ENCODE measurements around the gene RPS18. TPM values are rescaled to one million over a fixed set of nuclear protein-coding genes. Genes with fewer than 3 reads are reported as not detected.
A peak's percentile ranks its signal among the peaks of the same experiment; 100 is the strongest.

Gene RPS18
- total RNA-seq, 1 experiment from 2014 or later: 2,442 TPM

- intact Hi-C loops (cut with micrococcal nuclease; ENCODE audit: unreplicated experiment): no loop called here
- H3K79me2 ChIP-seq (ENCODE audit: low read depth): peaks cover 31% of the 10 kb centered on the region
- ChIA-PET POLR2A (ENCODE audit: unreplicated experiment) (no interaction called here), CTCF (no interaction called here)
- H3K27me3 ChIP-seq (ENCODE audit: insufficient read depth, low read depth): no peaks in the 10 kb centered on the region
- no peak overlapping the region for H3K27ac ChIP-seq
- no peak overlapping the region for H3K4me3 ChIP-seq
- peaks cover 15% of the 10 kb centered on the region for H3K4me1 ChIP-seq (replicated peaks; ENCODE audit: insufficient read depth)
- TF ChIP-seq EZH2 (IDR thresholded peaks at IDR 0.05; ENCODE audit: low read depth): no peak
- no peak overlapping the region for H2AFZ ChIP-seq
- H3K4me2 ChIP-seq: no peak overlapping the region
- BruUV-seq (replicated peaks): no TSS peak
- peaks cover 29% of the 10 kb centered on the region for H3F3A ChIP-seq (ENCODE audit: insufficient read depth, low read depth)
- H3K9me2 ChIP-seq (ENCODE audit: insufficient read depth): no peaks in the 10 kb centered on the region
- H4K20me1 ChIP-seq (ENCODE audit: insufficient read depth): no peaks in the 10 kb centered on the region; the same call in 1 of the 2 replicates
- no peaks in the 10 kb centered on the region for H3K9me3 ChIP-seq (ENCODE audit: insufficient read depth, low read depth)
- H3K36me3 ChIP-seq (ENCODE audit: low read depth): peaks cover 4% of the 10 kb centered on the region
- DNase-seq: no peak
These were observed 33.2 kb downstream of the RPS18 start for GRCh38 chr6:33305052-33305451.

DNA sequence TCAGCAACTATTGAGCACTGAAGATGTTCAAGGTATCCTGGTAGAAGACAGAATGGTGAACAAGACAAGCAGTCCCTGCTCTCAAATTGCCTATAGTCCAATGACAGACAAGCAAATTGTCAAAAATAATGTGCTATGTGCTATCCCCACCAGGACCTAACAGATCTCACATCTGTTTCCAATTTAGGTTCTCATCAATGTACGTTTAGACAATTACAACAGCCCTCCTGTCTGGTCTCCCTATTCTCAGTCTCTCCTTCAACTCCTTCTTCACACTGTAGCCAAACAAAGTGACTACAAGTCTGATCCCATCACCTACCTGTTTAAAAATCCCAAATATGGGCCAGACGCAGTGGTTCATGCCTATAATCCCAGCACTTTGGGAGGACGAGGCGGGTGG, 34.5 kb downstream of the RPS18 start:
- ChIA-PET POLR2A (ENCODE audit: unreplicated experiment) (no interaction called here), CTCF (no interaction called here)
- Histone ChIP-seq H3K27me3 (ENCODE audit: insufficient read depth, low read depth) (no peaks in the 10 kb centered on the region), H3K27ac (no peak overlapping the region), H3K4me3 (no peak overlapping the region), H3K4me1 (replicated peaks; ENCODE audit: insufficient read depth) (peaks cover 5% of the 10 kb centered on the region; the same call in 1 of the 2 replicates), H3K4me2 (no peak overlapping the region), H2AFZ (no peak overlapping the region), H3K9me2 (ENCODE audit: insufficient read depth) (no peaks in the 10 kb centered on the region), H3K9me3 (ENCODE audit: insufficient read depth, low read depth) (no peaks in the 10 kb centered on the region), H4K20me1 (ENCODE audit: insufficient read depth) (no peaks in the 10 kb centered on the region; the same call in 1 of the 2 replicates), H3K36me3 (ENCODE audit: low read depth) (peaks cover 4% of the 10 kb centered on the region), H3F3A (ENCODE audit: insufficient read depth, low read depth) (peaks cover 17% of the 10 kb centered on the region), H3K79me2 (ENCODE audit: low read depth) (peaks cover 31% of the 10 kb centered on the region)
- TF ChIP-seq EZH2 (IDR thresholded peaks at IDR 0.05; ENCODE audit: low read depth): no peak
- TF ChIP-seq CTCF (conservative IDR thresholded peaks at IDR 0.05): no peak
- intact Hi-C loops (cut with micrococcal nuclease; ENCODE audit: unreplicated experiment): no loop called here
- DNase-seq: no peak
- no TSS peak for BruUV-seq (replicated peaks)

- peak overlapping the region; percentile 81 for H3K4me3 ChIP-seq
- H3F3A ChIP-seq (ENCODE audit: insufficient read depth, low read depth): peaks cover 27% of the 10 kb centered on the region
- intact Hi-C loops (cut with micrococcal nuclease; ENCODE audit: unreplicated experiment): loop anchor here (2.0 to 10.0 kb wide), 3 partner anchors 14 to 345 kb away; partner anchors contain the start of genes BRD2 and RGL2
- ChIA-PET POLR2A (ENCODE audit: unreplicated experiment) (interaction anchor here (1.2 kb wide), 1 partner anchor 13 kb away, joined by 6 read pairs; no protein-coding TSS in a partner anchor), CTCF (interaction anchor here (0.6 to 1.5 kb wide), 5 partner anchors 13 to 1058 kb away, joined by 3 to 7 read pairs (median 4); no protein-coding TSS in a partner anchor)
- DNase-seq: peak; percentile 76
- no peaks in the 10 kb centered on the region for H3K27me3 ChIP-seq (ENCODE audit: insufficient read depth, low read depth)
- H3K79me2 ChIP-seq (ENCODE audit: low read depth): peaks cover 42% of the 10 kb centered on the region
- peak overlapping the region; percentile 89 for H3K4me2 ChIP-seq
- no peaks in the 10 kb centered on the region for H3K9me3 ChIP-seq (ENCODE audit: insufficient read depth, low read depth)
- TF ChIP-seq EZH2 (IDR thresholded peaks at IDR 0.05; ENCODE audit: low read depth) (no peak), CTCF (conservative IDR thresholded peaks at IDR 0.05) (no peak)
- H2AFZ ChIP-seq: peak overlapping the region; percentile 81; the same call in 1 of the 2 replicates
- peaks cover 19% of the 10 kb centered on the region for H3K4me1 ChIP-seq (replicated peaks; ENCODE audit: insufficient read depth)
- TSS peak; percentile 4 for BruUV-seq (replicated peaks)
- no peaks in the 10 kb centered on the region for H3K9me2 ChIP-seq (ENCODE audit: insufficient read depth)
- H3K36me3 ChIP-seq (ENCODE audit: low read depth): no peaks in the 10 kb centered on the region
- H4K20me1 ChIP-seq (ENCODE audit: insufficient read depth): peaks cover 6% of the 10 kb centered on the region; the same call in 1 of the 2 replicates
- peak overlapping the region; percentile 72 for H3K27ac ChIP-seq
These were observed 40.7 kb downstream of the RPS18 start for GRCh38 chr6:33312361-33313104.
